SU-DHL-6 (cell line): Measurements from ENCODE around the gene LRP2BP.

ENCODE experiments used
- EZH2phosphoT487 ChIP-seq: fragments of 200-600 bp; sonication (generic), shearing (Covaris generic); conservative IDR thresholded peaks from 2 replicates; pipeline ENCODE4 v1.6.1; 2018; ENCODE audit warnings: mild to moderate bottlenecking, antibody characterized with exemption, low read length, moderate library complexity, mixed read lengths
- TF ChIP-seq, protein P1 (sequence below): fragments of 200-600 bp; sonication (generic); IDR thresholded peaks from one replicate; pipeline ENCODE4 v1.5.1; 2017; ENCODE audit warnings: antibody characterized with exemption, mild to moderate bottlenecking, low read length, moderate library complexity; ENCODE audit not compliant: insufficient read depth, poor library complexity, severe bottlenecking

DNA sequence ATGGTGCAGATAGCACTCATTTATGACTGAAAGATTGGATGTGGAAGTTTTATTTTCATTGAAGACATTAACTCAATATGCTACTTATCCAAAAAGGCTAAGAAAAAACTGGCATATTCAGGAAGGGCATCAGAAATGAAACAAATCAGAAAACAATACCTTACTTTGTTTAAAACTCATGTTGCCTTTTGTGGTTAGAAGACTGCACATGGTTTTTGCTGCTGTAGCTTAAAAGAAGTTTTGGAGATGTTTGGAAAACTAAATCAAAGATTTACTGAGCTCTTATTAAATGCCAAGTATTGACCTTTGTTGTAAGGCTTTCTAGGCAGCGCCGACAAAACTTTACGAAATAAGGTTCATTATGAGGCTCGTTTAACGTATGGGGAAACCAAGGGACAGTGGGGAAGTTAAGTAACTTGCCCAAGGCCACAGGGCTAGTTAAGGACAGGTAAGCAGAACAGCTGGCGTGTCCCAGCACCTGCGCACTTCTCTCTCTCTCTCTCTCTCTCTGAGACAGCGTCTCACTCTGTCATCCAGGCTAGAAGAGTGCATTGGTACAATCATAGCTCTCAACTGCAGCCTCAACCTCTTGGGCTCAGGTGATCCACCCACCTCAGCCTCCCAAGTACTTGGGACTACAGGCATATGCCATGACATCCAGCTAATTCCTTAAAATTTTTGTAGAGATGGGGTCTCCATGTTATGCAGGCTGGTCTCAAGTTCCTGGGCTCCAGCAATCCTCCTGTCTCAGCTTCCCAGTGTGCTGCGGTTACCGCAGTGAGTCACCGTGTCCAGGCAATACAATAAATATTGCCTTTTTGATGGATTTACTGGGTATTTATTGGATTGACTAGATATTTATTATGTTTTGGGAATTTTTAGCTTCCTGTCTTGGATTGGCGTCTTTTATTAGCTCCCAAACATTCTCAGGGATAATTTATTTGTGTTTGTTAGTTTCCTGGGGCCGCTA is 16.1 kb downstream of the LRP2BP start:
- TF ChIP-seq, protein P1, sequence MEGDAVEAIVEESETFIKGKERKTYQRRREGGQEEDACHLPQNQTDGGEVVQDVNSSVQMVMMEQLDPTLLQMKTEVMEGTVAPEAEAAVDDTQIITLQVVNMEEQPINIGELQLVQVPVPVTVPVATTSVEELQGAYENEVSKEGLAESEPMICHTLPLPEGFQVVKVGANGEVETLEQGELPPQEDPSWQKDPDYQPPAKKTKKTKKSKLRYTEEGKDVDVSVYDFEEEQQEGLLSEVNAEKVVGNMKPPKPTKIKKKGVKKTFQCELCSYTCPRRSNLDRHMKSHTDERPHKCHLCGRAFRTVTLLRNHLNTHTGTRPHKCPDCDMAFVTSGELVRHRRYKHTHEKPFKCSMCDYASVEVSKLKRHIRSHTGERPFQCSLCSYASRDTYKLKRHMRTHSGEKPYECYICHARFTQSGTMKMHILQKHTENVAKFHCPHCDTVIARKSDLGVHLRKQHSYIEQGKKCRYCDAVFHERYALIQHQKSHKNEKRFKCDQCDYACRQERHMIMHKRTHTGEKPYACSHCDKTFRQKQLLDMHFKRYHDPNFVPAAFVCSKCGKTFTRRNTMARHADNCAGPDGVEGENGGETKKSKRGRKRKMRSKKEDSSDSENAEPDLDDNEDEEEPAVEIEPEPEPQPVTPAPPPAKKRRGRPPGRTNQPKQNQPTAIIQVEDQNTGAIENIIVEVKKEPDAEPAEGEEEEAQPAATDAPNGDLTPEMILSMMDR: no peak
- no peak for TF ChIP-seq EZH2phosphoT487
